Fibroblast of lung (primary cell): ENCODE measurements around the gene GCK. TPM values are rescaled to one million over a fixed set of nuclear protein-coding genes. Genes with fewer than 3 reads are reported as not detected.

Source experiments
- DNase-seq, 2 donors: peaks; one replicate each; pipeline versions ENCODE4 v3.0.0 to v3.0.0-alpha.2; 2010; ENCODE audit warnings: low read depth in 2 of 2
- H2AFZ ChIP-seq: 2 replicates; pipeline ENCODE4 v1.5.1; 2012; ENCODE audit warnings: low read length, control low read depth, inconsistent platforms
- H3K27ac ChIP-seq: 2 replicates; pipeline ENCODE4 v1.5.1; 2011; ENCODE audit warnings: low read length, control low read depth; ENCODE audit not compliant: insufficient read depth
- H3K27me3 ChIP-seq: 2 replicates; pipeline ENCODE4 v1.5.1; 2011; ENCODE audit warnings: mild to moderate bottlenecking, low read length; ENCODE audit not compliant: control insufficient read depth, insufficient read depth
- H3K36me3 ChIP-seq: 2 replicates; pipeline ENCODE4 v1.5.1; 2011; ENCODE audit warnings: low read length; ENCODE audit not compliant: control insufficient read depth, insufficient read depth
- H3K4me1 ChIP-seq: 2 replicates; pipeline ENCODE4 v1.5.1; 2011; ENCODE audit warnings: low read length; ENCODE audit not compliant: control insufficient read depth, insufficient read depth; ENCODE audit errors: extremely low read depth
- H3K4me2 ChIP-seq: 2 replicates; pipeline ENCODE4 v1.5.1; 2011; ENCODE audit warnings: low read length, control low read depth; ENCODE audit not compliant: insufficient read depth; ENCODE audit errors: extremely low read depth
- H3K4me3 ChIP-seq, 4 experiments: fragments of 200-600 bp in 1 of 4; sonication (generic) in 1 of 4; replicated peaks in 1 of 4; 2 replicates each; pipeline ENCODE4 v1.5.1; 2011 to 2016; ENCODE audit warnings: low read length in 4 of 4, low read depth in 3 of 4, mild to moderate bottlenecking in 3 of 4, control low read depth in 2 of 4, inconsistent platforms in 1 of 4, mixed read lengths in 1 of 4; ENCODE audit not compliant: insufficient read depth in 1 of 4; ENCODE audit errors: control extremely low read depth in 1 of 4
- H3K79me2 ChIP-seq: 2 replicates; pipeline ENCODE4 v1.5.1; 2012; ENCODE audit warnings: mild to moderate bottlenecking, low read length, inconsistent platforms; ENCODE audit not compliant: control insufficient read depth, insufficient read depth
- H3K9ac ChIP-seq: 2 replicates; pipeline ENCODE4 v1.5.1; 2011; ENCODE audit warnings: mild to moderate bottlenecking, low read length, control low read depth; ENCODE audit not compliant: insufficient read depth
- H3K9me3 ChIP-seq: 2 replicates; pipeline ENCODE4 v1.5.1; 2012; ENCODE audit warnings: low read depth, low read length; ENCODE audit not compliant: control insufficient read depth, insufficient read depth
- H4K20me1 ChIP-seq: 2 replicates; pipeline ENCODE4 v1.5.1; 2011; ENCODE audit warnings: low read length; ENCODE audit not compliant: control insufficient read depth, insufficient read depth; ENCODE audit errors: extremely low read depth
- EZH2 ChIP-seq: IDR thresholded peaks from 2 replicates; pipeline ENCODE4 v1.5.1; 2012; ENCODE audit warnings: low read length, control low read depth, mild to moderate bottlenecking; ENCODE audit errors: missing control alignments
- polyA plus RNA-seq, 2 donors: library from polyadenylated mRNA; depleted of rRNA in 1 of 2; stranded (reverse) in 1 of 2; unstranded in 1 of 2; fragments of >200 nt; gene quantifications; 2 replicates each; pipeline ENCODE4 v1.2.1, GENCODE V29; 2011 to 2012; ENCODE audit warnings: missing spikeins in 1 of 2
- total RNA-seq: library from RNA; depleted of rRNA; stranded (reverse); fragments of >200 nt; gene quantifications from 2 replicates; pipeline ENCODE4 v1.2.1, GENCODE V29; 2014
- TF ChIP-seq, protein P1 (sequence below), 2 donors: IDR thresholded peaks in 1 of 2; conservative IDR thresholded peaks in 1 of 2; 1 replicate in 1 of 2; 2 replicates in 1 of 2; pipeline ENCODE4 v1.5.1; 2011 to 2012; ENCODE audit warnings: low read length in 2 of 2, control low read depth in 1 of 2, inconsistent platforms in 1 of 2, low read depth in 1 of 2, mild to moderate bottlenecking in 1 of 2

GCK gene
- total and polyA plus RNA-seq, 2 donors (not counting 1 experiment from before 2014, with no cell fraction given): 0.14 to 1.7 TPM

DNA sequence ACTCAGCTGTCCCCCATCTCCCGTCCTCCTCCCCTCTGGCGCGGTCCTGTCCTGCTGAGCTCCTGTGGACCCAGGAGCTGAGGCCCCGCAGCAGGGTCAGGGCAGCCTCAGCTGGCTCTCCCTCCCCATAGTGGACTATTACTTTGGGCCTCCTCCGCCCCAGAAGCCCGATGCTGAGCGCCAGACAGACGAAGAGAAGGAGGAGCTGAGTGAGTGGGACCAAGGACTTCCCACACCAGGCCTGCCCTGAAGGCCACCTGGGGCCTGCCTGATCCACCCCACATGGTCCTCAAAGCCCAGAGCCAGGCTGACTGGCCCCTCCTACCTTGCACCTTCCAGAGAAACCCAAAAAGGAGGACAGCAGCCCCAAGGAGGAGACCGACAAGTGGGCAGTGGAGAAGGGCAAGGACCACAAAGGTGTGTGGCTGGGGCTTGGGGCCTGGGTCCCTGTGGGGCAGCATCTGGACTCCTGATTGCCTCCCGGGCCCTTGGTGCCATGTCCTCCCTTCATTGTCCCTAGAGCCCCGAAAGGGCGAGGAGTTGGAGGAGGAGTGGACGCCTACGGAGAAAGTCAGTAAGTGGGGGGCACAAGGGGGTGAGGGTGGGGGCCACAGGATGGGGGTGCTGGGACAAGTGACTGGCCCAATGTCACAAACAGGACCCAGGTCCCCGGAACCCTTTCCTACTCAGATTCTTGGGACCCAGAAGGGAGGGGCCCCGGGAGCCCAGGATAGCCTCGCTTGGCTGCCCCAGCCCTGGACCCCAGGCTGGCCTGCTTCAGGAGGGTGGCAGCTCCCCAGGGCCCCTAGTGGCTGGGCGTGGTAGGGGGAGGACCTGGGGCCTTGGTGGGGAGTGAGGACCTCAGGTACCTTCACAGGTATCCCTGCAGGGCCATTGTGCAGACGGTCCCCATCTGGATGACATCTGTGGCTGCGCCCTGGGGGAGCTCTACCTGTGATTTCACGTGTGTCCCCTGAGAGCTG lies 80.2 kb downstream of the GCK start:
- Histone ChIP-seq H3K79me2 (no peaks in the 10 kb centered on the region), H3K4me1 (peaks cover 11% of the 10 kb centered on the region), H3K36me3 (peaks cover 28% of the 10 kb centered on the region), H3K27me3 (no peaks in the 10 kb centered on the region), H3K9ac (no peak overlapping the region), H4K20me1 (no peaks in the 10 kb centered on the region), H3K9me3 (no peaks in the 10 kb centered on the region), H3K27ac (no peak overlapping the region), H2AFZ (no peak overlapping the region), H3K4me2 (no peak overlapping the region), H3K4me3 (no peak overlapping the region)
- TF ChIP-seq EZH2: no peak
- TF ChIP-seq, protein P1, sequence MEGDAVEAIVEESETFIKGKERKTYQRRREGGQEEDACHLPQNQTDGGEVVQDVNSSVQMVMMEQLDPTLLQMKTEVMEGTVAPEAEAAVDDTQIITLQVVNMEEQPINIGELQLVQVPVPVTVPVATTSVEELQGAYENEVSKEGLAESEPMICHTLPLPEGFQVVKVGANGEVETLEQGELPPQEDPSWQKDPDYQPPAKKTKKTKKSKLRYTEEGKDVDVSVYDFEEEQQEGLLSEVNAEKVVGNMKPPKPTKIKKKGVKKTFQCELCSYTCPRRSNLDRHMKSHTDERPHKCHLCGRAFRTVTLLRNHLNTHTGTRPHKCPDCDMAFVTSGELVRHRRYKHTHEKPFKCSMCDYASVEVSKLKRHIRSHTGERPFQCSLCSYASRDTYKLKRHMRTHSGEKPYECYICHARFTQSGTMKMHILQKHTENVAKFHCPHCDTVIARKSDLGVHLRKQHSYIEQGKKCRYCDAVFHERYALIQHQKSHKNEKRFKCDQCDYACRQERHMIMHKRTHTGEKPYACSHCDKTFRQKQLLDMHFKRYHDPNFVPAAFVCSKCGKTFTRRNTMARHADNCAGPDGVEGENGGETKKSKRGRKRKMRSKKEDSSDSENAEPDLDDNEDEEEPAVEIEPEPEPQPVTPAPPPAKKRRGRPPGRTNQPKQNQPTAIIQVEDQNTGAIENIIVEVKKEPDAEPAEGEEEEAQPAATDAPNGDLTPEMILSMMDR (conservative IDR thresholded peaks at IDR 0.05 in 1 of 2, IDR thresholded peaks at IDR 0.05 in 1 of 2; ENCODE audit: low read depth in 1 of 2, low read length in 2 of 2): no peak
- no peak for DNase-seq

DNA sequence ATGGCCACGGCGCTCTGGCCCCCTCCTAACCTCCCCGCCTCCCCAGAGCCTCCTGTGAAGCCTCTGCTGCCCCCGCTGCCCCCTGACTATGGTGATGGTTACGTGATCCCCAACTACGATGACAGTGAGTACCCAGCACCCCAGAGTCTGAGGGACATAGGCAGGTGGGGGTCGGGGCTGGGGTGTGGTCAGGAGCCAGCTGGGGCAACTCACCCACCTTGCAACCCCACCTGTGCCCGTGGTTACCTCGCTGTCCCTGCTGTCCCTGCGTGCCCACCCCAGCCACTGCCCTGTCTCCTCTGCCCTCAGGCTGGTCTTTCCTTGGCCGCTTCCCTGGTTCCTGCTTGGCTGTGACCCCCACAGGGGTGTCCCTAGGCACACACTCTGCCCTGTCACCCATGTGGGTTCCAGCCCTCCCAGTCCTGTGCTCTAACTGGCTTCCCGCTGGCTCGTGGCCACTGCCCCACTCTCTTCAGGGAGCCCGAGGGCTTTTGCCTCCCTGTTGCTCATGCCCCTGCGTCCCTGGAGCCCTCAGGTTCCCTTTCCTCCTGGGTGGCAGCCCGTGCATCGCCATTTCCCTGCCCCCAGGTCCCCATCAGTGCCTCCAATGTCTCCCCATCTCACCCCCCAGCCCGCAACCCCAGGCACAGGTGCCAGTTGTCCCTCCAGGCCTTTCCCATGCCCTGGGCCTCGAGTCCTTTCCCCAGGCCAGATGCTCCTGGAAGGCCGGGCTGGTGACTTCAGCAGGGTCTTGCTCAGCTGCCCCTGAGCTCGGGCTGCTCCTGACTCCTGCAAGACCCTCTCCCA lies 81.1 kb downstream of the GCK start:
- H3K4me1 ChIP-seq: peaks cover 11% of the 10 kb centered on the region
- no peak overlapping the region for H3K4me3 ChIP-seq
- no peaks in the 10 kb centered on the region for H3K27me3 ChIP-seq
- H2AFZ ChIP-seq: no peak overlapping the region
- no peak overlapping the region for H3K27ac ChIP-seq
- DNase-seq: no peak
- no peak overlapping the region for H3K9ac ChIP-seq
- no peak overlapping the region for H3K4me2 ChIP-seq
- TF ChIP-seq, protein P1 (conservative IDR thresholded peaks at IDR 0.05 in 1 of 2, IDR thresholded peaks at IDR 0.05 in 1 of 2; ENCODE audit: low read depth in 1 of 2, low read length in 2 of 2): no peak
- TF ChIP-seq EZH2: no peak
- no peaks in the 10 kb centered on the region for H3K9me3 ChIP-seq
- H4K20me1 ChIP-seq: no peaks in the 10 kb centered on the region
- H3K79me2 ChIP-seq: no peaks in the 10 kb centered on the region
- H3K36me3 ChIP-seq: peaks cover 23% of the 10 kb centered on the region
